BLaER1 treated with 17β-estradiol and CSF1 and Interleukin-3, amounts not matched to agents 10 nM and 100 nM (cell line): ENCODE results near the gene IGFL2.

Experiments
- H3K27ac ChIP-seq, 11 experiments: shearing (Covaris generic); formaldehyde crosslinking; 2 replicates each; pipeline ENCODE4 v1.8.1; 2022
- H3K27me3 ChIP-seq, 11 experiments: shearing (Covaris generic); formaldehyde crosslinking; 2 replicates each; pipeline ENCODE4 v1.8.1; 2022
- H3K36me3 ChIP-seq, 11 experiments: shearing (Covaris generic); formaldehyde crosslinking; 2 replicates each; pipeline ENCODE4 v1.8.1; 2022
- H3K4me1 ChIP-seq, 10 experiments: shearing (Covaris generic); formaldehyde crosslinking; 2 replicates each; pipeline ENCODE4 v1.8.1; 2022
- H3K4me2 ChIP-seq, 11 experiments: shearing (Covaris generic); formaldehyde crosslinking; 2 replicates each; pipeline ENCODE4 v1.8.1; 2022
- H3K4me3 ChIP-seq, 10 experiments: shearing (Covaris generic); formaldehyde crosslinking; 2 replicates each; pipeline ENCODE4 v1.8.1; 2022
- H3K9ac ChIP-seq, 11 experiments: shearing (Covaris generic); formaldehyde crosslinking; 2 replicates each; pipeline ENCODE4 v1.8.1; 2022
- H3K9me3 ChIP-seq, 11 experiments: shearing (Covaris generic); formaldehyde crosslinking; replicated peaks in 1 of 11; 2 replicates each; pipeline ENCODE4 v1.8.1; 2022
- H4K20me1 ChIP-seq, 11 experiments: shearing (Covaris generic); formaldehyde crosslinking; 2 replicates each; pipeline ENCODE4 v1.8.1; 2022
- Cebpa-rat ChIP-seq, 11 experiments: shearing (Covaris generic); IDR thresholded peaks; 2 replicates each; pipeline ENCODE4 v1.8.1; 2022

Gene IGFL2

DNA sequence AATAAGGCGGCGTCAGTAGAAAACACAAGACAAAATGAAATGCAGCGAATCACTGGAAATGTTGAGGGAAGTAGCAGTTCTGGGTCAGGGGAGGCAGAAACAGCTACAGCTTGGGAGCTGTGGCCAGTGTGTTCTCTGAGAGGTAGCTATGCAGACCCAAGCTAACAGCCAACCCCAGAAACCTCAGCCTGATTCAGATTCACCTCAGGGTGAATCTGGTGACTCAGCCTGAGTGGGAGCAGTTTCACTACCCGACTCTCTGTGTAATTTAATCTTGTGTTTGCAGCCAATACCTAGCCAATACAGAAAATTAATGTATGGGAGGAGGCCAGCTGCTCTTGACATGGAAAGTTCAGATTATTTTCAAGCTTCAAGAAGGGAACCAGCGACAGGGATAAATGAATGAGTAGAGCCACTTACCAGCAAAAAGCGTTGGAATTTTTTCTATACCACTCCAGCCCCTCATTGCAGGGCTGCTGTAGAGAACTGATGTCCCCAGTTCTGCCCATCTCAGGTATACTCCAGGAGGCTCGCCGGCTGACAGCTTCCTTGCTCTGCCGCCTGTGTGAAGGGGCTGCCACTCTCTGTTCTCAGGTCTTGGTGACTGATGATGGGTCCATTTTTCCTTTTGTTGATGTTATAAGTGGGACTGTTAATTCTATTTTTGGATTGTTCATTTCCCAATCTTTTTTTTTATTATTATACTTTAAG is 32.5 kb upstream of the IGFL2 start:
- H3K9me3 ChIP-seq: peaks cover 0 to 9% (median 6%) of the 10 kb centered on the region in 11 experiments; a peak in 9 of 22 replicates
- no peaks in the 10 kb centered on the region for H4K20me1 ChIP-seq
- no peaks in the 10 kb centered on the region for H3K36me3 ChIP-seq
- H3K4me3 ChIP-seq: no peak overlapping the region
- H3K9ac ChIP-seq: no peak overlapping the region
- H3K4me1 ChIP-seq: peaks cover 0 to 41% (median 2%) of the 10 kb centered on the region in 10 experiments; a peak in 8 of 20 replicates
- H3K27ac ChIP-seq: no peak overlapping the region
- TF ChIP-seq Cebpa-rat (IDR thresholded peaks at IDR 0.05): no peak
- H3K27me3 ChIP-seq: no peaks in the 10 kb centered on the region
- peak overlapping the region in 5 of 11 experiments; percentile 16 to 90 (median 55); a peak in 9 of 22 replicates for H3K4me2 ChIP-seq

DNA sequence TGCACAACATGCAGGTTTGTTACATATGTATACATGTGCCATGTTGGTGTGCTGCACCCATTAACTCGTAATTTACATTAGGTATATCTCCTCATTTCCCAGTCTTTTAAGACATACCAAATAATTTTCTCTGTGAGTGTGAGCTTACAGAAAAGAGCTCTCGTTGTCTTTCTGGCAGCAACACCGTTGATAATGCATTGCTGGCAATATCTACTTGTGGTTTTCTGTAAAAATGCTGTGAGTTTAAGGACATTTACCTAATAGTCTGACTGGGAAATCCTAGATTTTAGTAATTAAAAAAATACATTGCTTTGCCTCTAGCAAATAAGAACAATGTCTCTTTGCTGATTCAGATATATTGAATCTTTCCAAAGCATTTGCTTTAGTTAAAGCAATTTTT is 31.9 kb upstream of the IGFL2 start:
- Histone ChIP-seq H3K27me3 (no peaks in the 10 kb centered on the region), H3K9ac (no peak overlapping the region), H3K36me3 (no peaks in the 10 kb centered on the region), H3K4me2 (peak overlapping the region in 2 of 11 experiments; percentile 55 to 61; a peak in 2 of 22 replicates), H3K4me3 (no peak overlapping the region), H3K27ac (no peak overlapping the region), H4K20me1 (no peaks in the 10 kb centered on the region), H3K4me1 (peaks cover 0 to 41% (median 2%) of the 10 kb centered on the region in 10 experiments; a peak in 8 of 20 replicates), H3K9me3 (peaks cover 0 to 9% (median 6%) of the 10 kb centered on the region in 11 experiments; a peak in 9 of 22 replicates)
- no peak for TF ChIP-seq Cebpa-rat (IDR thresholded peaks at IDR 0.05)

DNA sequence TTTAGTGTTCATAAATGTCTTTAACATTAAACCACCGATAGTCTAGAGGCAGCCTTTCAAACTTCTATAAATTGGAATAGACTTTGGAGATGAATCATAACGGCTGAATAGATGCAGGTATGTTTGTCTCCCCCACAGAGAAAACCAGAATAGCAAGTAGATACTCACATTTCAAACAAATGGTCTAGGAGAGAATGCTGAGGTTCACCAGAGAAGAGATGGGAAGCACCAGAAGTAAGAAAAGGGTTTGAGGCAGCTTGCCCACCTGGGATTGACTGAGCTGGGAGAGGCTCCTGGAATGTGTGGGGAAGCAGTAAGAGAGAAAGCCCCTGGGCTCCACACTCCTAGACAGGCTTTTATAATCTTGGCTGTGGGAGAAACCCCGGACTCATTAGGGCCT is 29.9 kb upstream of the IGFL2 start:
- TF ChIP-seq Cebpa-rat (IDR thresholded peaks at IDR 0.05): no peak
- no peak overlapping the region for H3K27ac ChIP-seq
- H3K4me2 ChIP-seq: no peak overlapping the region
- H3K4me3 ChIP-seq: no peak overlapping the region
- H3K4me1 ChIP-seq: peaks cover 0 to 34% (median 2%) of the 10 kb centered on the region in 10 experiments; a peak in 8 of 20 replicates
- H3K9me3 ChIP-seq: peaks cover 0 to 9% (median 6%) of the 10 kb centered on the region in 11 experiments; a peak in 9 of 22 replicates
- no peak overlapping the region for H3K9ac ChIP-seq
- H3K36me3 ChIP-seq: no peaks in the 10 kb centered on the region
- no peaks in the 10 kb centered on the region for H3K27me3 ChIP-seq
- no peaks in the 10 kb centered on the region for H4K20me1 ChIP-seq

DNA sequence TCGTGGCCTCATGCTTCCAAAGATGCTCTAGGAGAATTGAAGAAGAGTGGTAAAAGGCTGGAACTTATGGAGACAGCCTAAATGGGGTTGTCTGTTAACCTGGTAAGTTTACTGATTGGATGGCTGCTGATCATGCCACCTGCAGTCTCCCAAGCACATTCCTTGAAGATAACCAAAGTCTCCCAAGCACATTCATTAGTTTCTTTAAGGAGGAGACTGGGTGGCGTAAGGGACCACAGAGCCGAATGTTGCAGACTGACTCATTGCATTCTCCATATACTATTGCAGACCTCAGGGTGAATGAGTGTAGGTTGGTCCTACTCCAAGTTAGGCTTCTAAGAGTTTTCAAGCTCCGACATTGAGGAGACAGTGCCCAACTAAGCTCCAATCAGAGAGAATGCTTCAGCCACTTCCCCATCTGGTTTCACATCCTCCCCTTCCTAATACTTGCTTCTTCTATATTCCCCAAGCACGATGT is 23.4 kb upstream of the IGFL2 start, which contains the start of gene IGFL3:
TSS of gene IGFL3 (minus strand) at position 51 of the 478 bp plus-strand sequence. CDS start at position 12, 39 bp downstream.
- Histone ChIP-seq H3K4me3 (no peak within 1 kb of the TSS), H3K36me3 (no peaks in the 10 kb centered on the region), H3K4me2 (peak within 1 kb of the TSS in 7 of 11 experiments; percentile 8 to 69 (median 40); a peak in 11 of 22 replicates), H4K20me1 (no peaks in the 10 kb centered on the region), H3K9me3 (peaks cover 0 to 22% (median 5%) of the 10 kb centered on the region in 11 experiments; a peak in 9 of 22 replicates), H3K4me1 (peaks cover 0 to 40% (median 7%) of the 10 kb centered on the region in 10 experiments; a peak in 11 of 20 replicates), H3K27ac (peak within 1 kb of the TSS in 4 of 11 experiments; percentile 15 to 63 (median 37); a peak in 6 of 22 replicates), H3K9ac (peak within 1 kb of the TSS in 1 of 11 experiments; percentile 42; a peak in 1 of 22 replicates), H3K27me3 (no peaks in the 10 kb centered on the region)
- no peak for TF ChIP-seq Cebpa-rat (IDR thresholded peaks at IDR 0.05)

DNA sequence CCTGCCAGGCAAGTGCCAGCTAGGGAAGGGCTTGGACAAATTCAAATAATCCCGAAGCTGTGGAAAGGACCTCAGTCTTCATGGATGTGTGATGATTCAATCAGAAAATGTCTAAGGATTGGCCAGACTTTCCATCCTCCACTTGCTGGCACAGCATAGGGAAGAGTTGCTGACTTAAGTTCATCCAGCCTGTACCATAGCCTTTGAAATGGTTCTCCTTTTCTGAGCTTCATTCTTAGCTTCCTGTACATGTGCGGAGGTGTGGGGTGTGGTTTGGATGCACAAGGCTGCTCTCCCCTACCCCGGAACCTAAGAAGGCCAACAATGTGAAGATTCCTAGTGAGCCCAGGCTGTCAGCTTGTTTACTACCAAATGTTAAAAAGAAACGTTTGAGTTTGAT is 22.6 kb upstream of the IGFL2 start:
- H3K36me3 ChIP-seq: no peaks in the 10 kb centered on the region
- H3K4me2 ChIP-seq: peak overlapping the region in 7 of 11 experiments; percentile 8 to 69 (median 40); a peak in 11 of 22 replicates
- no peak overlapping the region for H3K4me3 ChIP-seq
- H3K9me3 ChIP-seq: peaks cover 0 to 19% (median 0%) of the 10 kb centered on the region in 11 experiments; a peak in 4 of 22 replicates
- H3K27me3 ChIP-seq: no peaks in the 10 kb centered on the region
- TF ChIP-seq Cebpa-rat (IDR thresholded peaks at IDR 0.05): no peak
- peak overlapping the region in 1 of 11 experiments; percentile 42; a peak in 1 of 22 replicates for H3K9ac ChIP-seq
- H4K20me1 ChIP-seq: no peaks in the 10 kb centered on the region
- H3K27ac ChIP-seq: peak overlapping the region in 4 of 11 experiments; percentile 15 to 63 (median 37); a peak in 5 of 22 replicates
- H3K4me1 ChIP-seq: peaks cover 0 to 40% (median 7%) of the 10 kb centered on the region in 10 experiments; a peak in 11 of 20 replicates

DNA sequence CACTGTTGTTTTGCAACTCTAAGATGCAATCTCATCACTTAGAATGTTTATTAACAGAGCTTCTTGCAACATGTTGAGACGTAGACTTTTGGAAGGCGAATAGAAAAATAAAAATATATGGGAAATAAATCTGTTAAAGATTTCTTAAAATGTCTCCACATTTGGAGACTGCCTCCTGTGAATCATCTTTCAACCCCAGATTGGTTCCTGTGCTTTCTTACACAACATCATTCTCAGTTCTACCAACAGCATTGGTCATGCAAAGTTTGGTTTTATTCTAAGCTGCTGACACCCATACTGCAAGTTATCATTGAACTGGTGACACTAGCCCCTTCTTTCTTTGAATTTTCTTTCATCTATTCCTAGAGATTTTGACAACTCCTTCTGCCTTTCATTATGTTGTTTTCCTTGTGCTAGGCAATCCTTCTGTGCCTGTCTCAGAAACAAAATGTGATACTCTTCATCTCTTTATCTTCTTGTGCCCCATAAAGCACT is 21.9 kb upstream of the IGFL2 start:
- Histone ChIP-seq H3K27me3 (no peaks in the 10 kb centered on the region), H3K9me3 (peaks cover 0 to 19% (median 0%) of the 10 kb centered on the region in 11 experiments; a peak in 4 of 22 replicates), H3K4me3 (no peak overlapping the region), H3K36me3 (no peaks in the 10 kb centered on the region), H3K4me1 (peaks cover 0 to 40% (median 8%) of the 10 kb centered on the region in 10 experiments; a peak in 11 of 20 replicates), H3K27ac (peak overlapping the region in 2 of 11 experiments; percentile 43 to 63; a peak in 2 of 22 replicates), H4K20me1 (no peaks in the 10 kb centered on the region), H3K4me2 (peak overlapping the region in 2 of 11 experiments; percentile 58 to 69; a peak in 5 of 22 replicates), H3K9ac (no peak overlapping the region)
- no peak for TF ChIP-seq Cebpa-rat (IDR thresholded peaks at IDR 0.05)

DNA sequence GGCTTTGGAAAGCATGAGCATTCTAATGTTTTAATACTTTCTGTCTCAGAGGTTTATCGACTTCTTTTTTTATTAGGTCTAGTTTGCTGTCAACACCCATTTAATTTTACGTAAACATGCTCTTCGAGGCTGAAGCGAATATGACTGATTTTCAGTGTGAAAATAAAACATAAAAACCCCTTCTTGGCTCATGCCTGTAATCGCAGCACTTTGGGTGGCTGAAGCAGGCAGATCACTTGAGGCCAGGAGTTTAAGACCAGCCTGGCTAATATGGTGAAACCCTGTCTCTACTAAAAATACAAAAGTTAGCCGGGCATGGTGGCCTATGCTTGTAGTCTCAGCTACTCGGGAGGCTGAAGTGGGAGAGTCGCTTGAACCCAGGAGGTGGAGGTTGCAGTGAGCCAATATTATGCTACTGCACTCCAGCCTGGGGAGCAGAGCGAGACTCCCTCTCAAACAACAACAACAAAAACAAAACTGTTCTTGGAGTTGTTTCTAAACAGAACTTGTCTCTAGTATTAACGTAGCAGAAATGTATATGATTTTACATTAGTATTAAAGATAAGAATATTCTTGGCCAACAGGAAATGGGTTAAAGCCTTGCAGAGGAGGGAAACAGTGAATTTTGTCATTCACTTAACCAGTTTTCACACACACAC is 16.4 kb upstream of the IGFL2 start:
- Histone ChIP-seq H3K27ac (peak overlapping the region in 3 of 11 experiments; percentile 68 to 91 (median 80); a peak in 5 of 22 replicates), H3K4me3 (no peak overlapping the region), H3K27me3 (no peaks in the 10 kb centered on the region), H3K9ac (peak overlapping the region in 2 of 11 experiments; percentile 34 to 35; a peak in 2 of 22 replicates), H3K4me1 (peaks cover 0 to 54% (median 16%) of the 10 kb centered on the region in 10 experiments; a peak in 12 of 20 replicates), H3K9me3 (peaks cover 0 to 19% (median 0%) of the 10 kb centered on the region in 11 experiments; a peak in 6 of 22 replicates), H3K36me3 (no peaks in the 10 kb centered on the region), H4K20me1 (no peaks in the 10 kb centered on the region), H3K4me2 (peak overlapping the region in 5 of 11 experiments; percentile 53 to 80 (median 67); a peak in 6 of 22 replicates)
- no peak for TF ChIP-seq Cebpa-rat (IDR thresholded peaks at IDR 0.05)

DNA sequence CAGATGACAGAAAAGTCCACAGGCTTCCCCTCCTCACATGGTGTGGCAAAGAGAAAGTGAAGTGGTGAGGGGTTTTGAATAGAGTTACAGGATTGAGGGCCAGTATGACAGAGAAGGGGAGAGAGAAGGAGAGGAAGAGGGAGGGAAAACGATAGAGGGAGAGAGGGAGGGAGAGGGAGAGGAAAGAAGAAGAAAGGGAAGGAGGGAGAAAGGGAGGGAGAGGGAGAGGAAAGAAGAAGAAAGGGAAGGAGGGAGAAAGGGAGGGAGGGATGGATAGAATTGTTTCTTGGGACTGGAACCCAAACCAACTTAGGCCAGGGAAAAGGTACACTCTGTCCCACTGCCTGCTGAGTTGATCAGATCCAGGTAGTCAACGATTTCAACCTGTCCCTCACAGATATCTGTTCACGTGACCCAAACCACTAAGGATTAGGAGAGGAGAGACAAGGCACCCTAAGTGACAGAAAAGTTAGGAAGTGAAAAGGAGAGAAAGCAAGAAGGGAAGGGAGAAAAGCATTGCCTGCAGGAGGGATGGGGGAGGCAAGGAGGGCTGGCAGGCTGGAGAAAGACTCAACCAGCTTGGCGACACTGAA is 15.4 kb upstream of the IGFL2 start:
- peaks cover 0 to 19% (median 0%) of the 10 kb centered on the region in 11 experiments; a peak in 6 of 22 replicates for H3K9me3 ChIP-seq
- peak overlapping the region in 3 of 11 experiments; percentile 25 to 52 (median 34); a peak in 4 of 22 replicates for H3K9ac ChIP-seq
- peak overlapping the region in 8 of 11 experiments; percentile 12 to 91 (median 59); a peak in 13 of 22 replicates for H3K27ac ChIP-seq
- no peaks in the 10 kb centered on the region for H3K36me3 ChIP-seq
- no peaks in the 10 kb centered on the region for H3K27me3 ChIP-seq
- H3K4me2 ChIP-seq: peak overlapping the region in 8 of 11 experiments; percentile 3 to 80 (median 59); a peak in 13 of 22 replicates
- no peak for TF ChIP-seq Cebpa-rat (IDR thresholded peaks at IDR 0.05)
- H3K4me3 ChIP-seq: peak overlapping the region in 2 of 10 experiments; percentile 0 to 22; a peak in 1 of 20 replicates
- H3K4me1 ChIP-seq: peaks cover 0 to 54% (median 16%) of the 10 kb centered on the region in 10 experiments; a peak in 12 of 20 replicates
- no peaks in the 10 kb centered on the region for H4K20me1 ChIP-seq
